Activated T-helper 1 cell treated with anti-CD3 and anti-CD28 coated beads, Interleukin-12 subunit alpha, Interleukin-12 subunit beta, Interleukin-2, Interleukin-4 antibody, amounts not matched to agents 30 ng/mL and 10 ng/mL and 1 ng/mL, durations not matched to agents 14 hours and 24 hours and 36 hours (primary cell): ENCODE measurements around the gene TMEM45B. TPM values are rescaled to one million over a fixed set of nuclear protein-coding genes. Genes with fewer than 3 reads are reported as not detected.
"Not testable (repeated sequence)": the region's sequence is repeated elsewhere in the genome, so short reads cannot be mapped to it uniquely, and the experiment has no call there.

ENCODE experiments used
- DNase-seq: peaks from one replicate; pipeline ENCODE4 v3.0.0; 2021; ENCODE audit warnings: low spot score
- H3K27ac Mint-ChIP-seq: one replicate; pipeline ENCODE4 v1.8.0; 2021; ENCODE audit warnings: mild to moderate bottlenecking, mixed read lengths
- H3K27me3 Mint-ChIP-seq: one replicate; pipeline ENCODE4 v1.8.0; 2022; ENCODE audit warnings: mild to moderate bottlenecking, moderate library complexity, mixed read lengths; ENCODE audit not compliant: insufficient read depth
- H3K36me3 Mint-ChIP-seq: one replicate; pipeline ENCODE4 v1.8.0; 2021; ENCODE audit warnings: low read depth, mixed read lengths
- H3K4me1 Mint-ChIP-seq: one replicate; pipeline ENCODE4 v1.8.0; 2021; ENCODE audit warnings: low read depth, mixed read lengths
- H3K4me3 Mint-ChIP-seq: one replicate; pipeline ENCODE4 v1.8.0; 2021; ENCODE audit warnings: mild to moderate bottlenecking, moderate library complexity, mixed read lengths
- H3K9me3 Mint-ChIP-seq: one replicate; pipeline ENCODE4 v1.8.0; 2021; ENCODE audit warnings: mixed read lengths
- intact Hi-C: fragments of 100-400 bp; cut with micrococcal nuclease; formaldehyde crosslinking; loops from one replicate; pipeline ENCODE4 v1.15.1; 2024
- total RNA-seq: library from RNA; stranded (reverse); gene quantifications from 2 replicates; pipeline ENCODE4 v1.2.3, GENCODE V29; 2022

The TMEM45B gene
- total RNA-seq, 1 donor from 2014 or later = 0.26 TPM

- peaks cover 39% of the 10 kb centered on the region for H3K27me3 Mint-ChIP-seq
- peaks cover 5% of the 10 kb centered on the region for H3K9me3 Mint-ChIP-seq
- H3K27ac Mint-ChIP-seq = no peak overlapping the region
- no peak overlapping the region for H3K4me3 Mint-ChIP-seq
- peaks cover 26% of the 10 kb centered on the region for H3K4me1 Mint-ChIP-seq
- DNase-seq = no peak
- H3K36me3 Mint-ChIP-seq = no peaks in the 10 kb centered on the region
- intact Hi-C loops = loop anchor here (5.0 kb wide), 1 partner anchor 250 kb away; the partner anchor contains the start of gene APLP2
These were observed 1.9 kb downstream of the TMEM45B start for GRCh38 chr11:129817534-129818051.

GRCh38 chr11:129818236-129818635 is 2.6 kb downstream of the TMEM45B start:
- not testable (repeated sequence) for H3K9me3 Mint-ChIP-seq, DNase-seq, H3K4me3 Mint-ChIP-seq, H3K36me3 Mint-ChIP-seq, H3K27ac Mint-ChIP-seq
- intact Hi-C loops = loop anchor here (5.0 kb wide), 1 partner anchor 249 kb away; the partner anchor contains the start of gene APLP2
- Mint-ChIP-seq H3K4me1 (peaks cover 26% of the 10 kb centered on the region), H3K27me3 (peaks cover 33% of the 10 kb centered on the region)

GRCh38 chr11:129819237-129819636 is 3.6 kb downstream of the TMEM45B start:
- H3K4me3 Mint-ChIP-seq = no peak overlapping the region
- DNase-seq = no peak
- H3K27me3 Mint-ChIP-seq = peaks cover 28% of the 10 kb centered on the region
- intact Hi-C loops = loop anchor here (5.0 kb wide), 1 partner anchor 248 kb away; the partner anchor contains the start of gene APLP2
- no peaks in the 10 kb centered on the region for H3K36me3 Mint-ChIP-seq
- H3K27ac Mint-ChIP-seq = no peak overlapping the region
- H3K9me3 Mint-ChIP-seq = peaks cover 5% of the 10 kb centered on the region
- H3K4me1 Mint-ChIP-seq = peaks cover 17% of the 10 kb centered on the region

GRCh38 chr11:129820228-129820627 is 4.6 kb downstream of the TMEM45B start:
- intact Hi-C loops = not testable (repeated sequence)

GRCh38 chr11:129823281-129823680 is 7.6 kb downstream of the TMEM45B start:
- H3K4me1 Mint-ChIP-seq, H3K4me3 Mint-ChIP-seq, DNase-seq, H3K36me3 Mint-ChIP-seq, H3K27me3 Mint-ChIP-seq, H3K9me3 Mint-ChIP-seq, H3K27ac Mint-ChIP-seq, intact Hi-C loops: not testable (repeated sequence)

More at GRCh38 chr11:129820228-129820627, 4.6 kb downstream of the TMEM45B start:
- H3K9me3 Mint-ChIP-seq, H3K27ac Mint-ChIP-seq, H3K4me3 Mint-ChIP-seq, H3K36me3 Mint-ChIP-seq, H3K4me1 Mint-ChIP-seq, DNase-seq: not testable (repeated sequence)
- H3K27me3 Mint-ChIP-seq = peaks cover 23% of the 10 kb centered on the region

GRCh38 chr11:129823799-129824198 is 8.2 kb downstream of the TMEM45B start:
- H3K27ac Mint-ChIP-seq, intact Hi-C loops, H3K27me3 Mint-ChIP-seq, DNase-seq, H3K9me3 Mint-ChIP-seq, H3K4me1 Mint-ChIP-seq, H3K4me3 Mint-ChIP-seq, H3K36me3 Mint-ChIP-seq: not testable (repeated sequence)

GRCh38 chr11:129825380-129825779 is 9.7 kb downstream of the TMEM45B start:
- Mint-ChIP-seq H3K27ac (no peak overlapping the region), H3K4me3 (no peak overlapping the region), H3K4me1 (no peaks in the 10 kb centered on the region), H3K36me3 (no peaks in the 10 kb centered on the region), H3K9me3 (peaks cover 6% of the 10 kb centered on the region), H3K27me3 (peaks cover 3% of the 10 kb centered on the region)
- no peak for DNase-seq
- intact Hi-C loops = no loop called here

GRCh38 chr11:129828301-129828836 is 12.7 kb downstream of the TMEM45B start:
- Mint-ChIP-seq H3K27me3 (peaks cover 3% of the 10 kb centered on the region), H3K36me3 (no peaks in the 10 kb centered on the region), H3K27ac (no peak overlapping the region), H3K4me1 (no peaks in the 10 kb centered on the region), H3K9me3 (peaks cover 6% of the 10 kb centered on the region), H3K4me3 (no peak overlapping the region)
- no peak for DNase-seq
- intact Hi-C loops = no loop called here

- DNase-seq, H3K27me3 Mint-ChIP-seq, H3K4me1 Mint-ChIP-seq, intact Hi-C loops, H3K27ac Mint-ChIP-seq, H3K9me3 Mint-ChIP-seq, H3K4me3 Mint-ChIP-seq, H3K36me3 Mint-ChIP-seq: not testable (repeated sequence)
These were observed 13.8 kb downstream of the TMEM45B start for GRCh38 chr11:129829497-129829896.

- H3K27me3 Mint-ChIP-seq, H3K4me1 Mint-ChIP-seq, H3K36me3 Mint-ChIP-seq, H3K4me3 Mint-ChIP-seq, H3K27ac Mint-ChIP-seq, DNase-seq, intact Hi-C loops, H3K9me3 Mint-ChIP-seq: not testable (repeated sequence)
These were observed 15.6 kb downstream of the TMEM45B start for GRCh38 chr11:129831227-129831626.

GRCh38 chr11:129833260-129833659 is 17.6 kb downstream of the TMEM45B start:
- H3K4me1 Mint-ChIP-seq, H3K27me3 Mint-ChIP-seq, H3K4me3 Mint-ChIP-seq, H3K36me3 Mint-ChIP-seq, H3K9me3 Mint-ChIP-seq, DNase-seq, H3K27ac Mint-ChIP-seq, intact Hi-C loops: not testable (repeated sequence)

- H3K4me3 Mint-ChIP-seq, intact Hi-C loops, H3K27me3 Mint-ChIP-seq, H3K36me3 Mint-ChIP-seq, H3K27ac Mint-ChIP-seq, DNase-seq, H3K4me1 Mint-ChIP-seq, H3K9me3 Mint-ChIP-seq: not testable (repeated sequence)
These were observed 20.8 kb downstream of the TMEM45B start for GRCh38 chr11:129836423-129836891.

GRCh38 chr11:129836979-129837378 is 21.3 kb downstream of the TMEM45B start:
- Mint-ChIP-seq H3K4me3 (no peak overlapping the region), H3K9me3 (no peaks in the 10 kb centered on the region), H3K27me3 (peaks cover 5% of the 10 kb centered on the region), H3K27ac (no peak overlapping the region), H3K4me1 (peaks cover 8% of the 10 kb centered on the region), H3K36me3 (no peaks in the 10 kb centered on the region)
- DNase-seq = no peak
- intact Hi-C loops = no loop called here
